NCI-H1417 treated with DMSO at 0.1 percent for 48 hours (cell line): ENCODE measurements around the gene SYS1.
A peak's percentile ranks its signal among the peaks of the same experiment; 100 is the strongest.
"Not testable (repeated sequence)": the region's sequence is repeated elsewhere in the genome, so short reads cannot be mapped to it uniquely, and the experiment has no call there.

ENCODE experiments used
- DNase-seq: peaks from one replicate; lab custom pipeline; 2025; lab: John Stamatoyannopoulos, UW

SYS1 gene

DNA sequence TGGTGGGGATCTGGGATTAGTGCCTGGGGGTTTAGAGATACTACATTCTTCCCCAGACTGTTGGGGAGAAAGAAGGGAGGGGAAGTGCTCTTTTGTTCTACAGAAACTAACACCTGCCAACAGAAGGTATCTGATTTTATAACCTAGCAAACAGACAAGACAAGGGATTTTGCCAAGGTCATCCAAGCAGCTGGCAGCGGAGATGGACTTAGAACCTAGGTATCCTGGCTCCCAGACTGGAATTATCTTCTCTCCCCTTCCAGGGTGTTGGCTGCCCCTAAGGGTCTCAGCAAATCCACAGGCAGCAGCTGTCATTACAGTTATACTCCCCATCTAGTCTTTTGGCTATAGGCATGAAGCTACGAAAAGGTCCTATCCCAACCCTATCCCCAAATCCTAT lies 23.2 kb upstream of the SYS1 start:
- no peak for DNase-seq

DNA sequence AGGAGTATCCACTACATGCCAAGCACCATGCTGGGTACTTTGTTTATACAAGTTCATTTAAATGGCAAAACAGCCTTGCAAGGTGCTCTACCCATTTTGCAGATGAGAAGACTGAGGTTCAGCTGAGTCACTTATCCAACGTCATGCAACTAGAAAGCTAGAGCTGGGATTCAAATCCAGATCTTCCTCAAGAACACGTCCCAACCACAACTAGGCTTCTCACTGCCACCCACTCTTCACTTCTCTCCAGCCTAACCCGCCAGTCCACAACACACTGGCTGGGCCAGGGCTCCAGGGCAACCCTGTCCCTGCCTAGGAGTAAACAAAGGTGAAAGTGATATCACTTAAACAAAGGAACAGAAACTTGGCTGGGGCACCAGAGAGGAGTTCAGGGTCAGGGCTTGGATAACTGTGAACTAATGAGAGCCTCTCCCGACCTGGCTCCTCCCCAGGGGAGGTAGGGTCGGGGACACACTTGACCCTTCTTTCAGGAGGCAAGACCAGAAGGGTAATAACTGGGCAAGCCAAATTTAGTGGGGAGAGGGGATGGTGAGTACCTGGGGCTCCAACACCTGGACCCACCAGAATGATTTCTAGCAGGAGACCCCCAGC lies 22.6 kb upstream of the SYS1 start:
- no peak for DNase-seq

- no peak for DNase-seq
Measured at GRCh38 chr20:45340951-45341350, 22.0 kb upstream of the SYS1 start.

GRCh38 chr20:45341579-45341938 lies 21.4 kb upstream of the SYS1 start:
- no peak for DNase-seq

DNA sequence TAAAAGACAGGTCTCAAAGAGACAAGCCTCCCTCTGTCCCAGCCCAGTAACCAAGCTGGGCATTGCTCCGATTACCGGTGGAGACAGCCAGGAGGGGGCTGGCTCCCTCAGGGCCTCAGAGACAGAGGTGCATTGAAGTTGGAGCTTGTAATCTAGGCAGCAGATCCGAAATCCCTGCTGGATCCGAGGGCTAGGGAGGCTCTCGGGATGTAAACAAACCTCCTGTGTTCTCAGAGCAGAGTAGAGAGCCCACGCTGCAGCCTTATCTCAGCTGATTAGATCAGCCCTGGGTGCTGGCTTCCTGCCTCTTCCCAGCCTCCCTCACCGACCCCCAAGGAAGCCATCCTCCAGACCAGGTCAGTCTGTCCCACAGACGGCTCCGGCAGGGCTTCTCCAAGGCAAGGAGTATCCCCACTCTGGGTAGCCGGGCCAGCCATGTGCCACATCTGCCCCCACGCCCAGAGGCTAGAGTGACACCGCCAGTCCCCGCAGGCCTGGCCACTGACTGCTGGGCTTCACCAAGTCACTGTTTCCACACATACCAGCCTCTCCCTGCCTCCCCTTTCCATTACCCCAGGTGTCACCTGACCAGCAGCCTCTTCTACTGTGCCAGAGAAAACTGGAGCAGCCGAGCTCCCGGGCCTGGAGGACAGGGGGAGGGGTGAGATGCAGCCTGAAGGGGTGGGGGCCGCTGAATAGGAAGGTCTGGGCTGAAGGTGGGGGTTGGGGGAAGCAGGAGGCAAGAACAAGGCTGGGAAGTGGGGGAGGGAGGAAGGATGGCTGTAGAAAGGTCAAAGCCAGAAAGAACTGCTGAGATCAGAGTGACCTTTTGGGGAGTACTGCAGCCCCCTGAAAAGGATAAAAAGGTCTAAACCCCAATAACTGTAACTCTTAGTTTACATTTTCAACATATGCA lies 20.8 kb upstream of the SYS1 start:
- DNase-seq = no peak

DNA sequence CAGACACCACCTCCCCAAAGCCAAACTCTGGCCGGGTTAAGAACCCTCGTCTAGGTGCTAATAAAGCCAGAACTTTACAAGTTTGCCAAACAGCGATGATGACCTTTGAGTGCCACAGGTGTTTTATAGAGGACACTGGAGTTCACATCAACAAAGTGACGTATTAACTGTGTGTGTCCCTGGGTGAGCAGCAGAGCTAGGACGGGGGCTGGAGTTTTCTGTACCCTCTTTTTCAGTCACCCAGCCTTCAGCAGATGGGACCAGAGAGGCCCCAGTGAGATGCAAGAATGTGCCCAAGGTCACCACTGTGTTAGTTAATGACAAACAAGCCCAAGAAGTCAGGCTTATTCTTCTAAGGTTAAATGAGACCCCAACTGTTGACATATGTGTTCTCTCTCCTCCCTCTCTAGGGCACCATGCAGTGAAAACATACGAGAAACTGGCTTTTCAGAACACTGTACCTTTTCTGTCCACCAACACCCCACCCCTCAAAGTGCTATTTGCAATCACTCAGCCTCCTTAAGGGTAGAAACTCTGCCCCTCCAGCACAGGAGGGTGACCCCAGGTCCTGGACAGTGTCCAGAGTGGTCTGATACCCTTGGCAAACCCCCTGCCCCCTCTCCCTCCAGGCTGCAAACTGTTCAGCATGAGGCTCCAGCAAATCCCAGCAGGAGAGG lies 20.0 kb upstream of the SYS1 start:
- DNase-seq = no peak

DNA sequence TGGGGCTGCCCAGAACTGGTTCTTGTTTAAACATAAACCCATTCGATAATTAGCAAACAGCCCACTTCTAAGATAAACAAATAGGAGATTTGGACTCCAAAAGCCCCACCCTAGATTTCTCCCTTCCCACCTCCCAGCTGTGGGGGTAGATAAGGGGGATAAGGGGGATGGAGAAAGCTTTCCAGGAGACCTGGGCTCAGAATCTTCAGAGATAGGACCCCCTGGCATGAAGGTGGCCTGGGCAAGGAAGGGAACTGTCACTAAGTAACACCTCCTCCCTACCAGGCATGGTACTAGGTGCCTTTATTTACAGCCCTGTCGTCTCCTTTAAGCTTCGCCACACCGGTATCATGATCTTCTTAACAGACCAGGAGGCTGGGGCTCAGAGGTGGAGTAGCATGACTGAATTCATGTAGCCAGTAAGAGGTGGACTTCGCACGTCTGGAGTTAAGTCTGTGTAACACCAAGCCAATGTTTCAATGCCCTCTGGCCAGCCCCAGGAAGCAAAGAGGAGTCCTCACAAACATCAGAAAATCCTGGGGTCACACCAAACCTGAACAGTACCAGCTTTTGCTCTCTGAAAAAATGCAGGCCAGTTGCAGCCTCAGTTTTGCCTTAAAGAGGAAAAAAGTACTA lies 19.3 kb upstream of the SYS1 start:
- DNase-seq = peak; percentile 72

- no peak for DNase-seq
Measured at GRCh38 chr20:45344168-45344860, 18.6 kb upstream of the SYS1 start.

- no peak for DNase-seq
Measured at GRCh38 chr20:45345104-45345936, 17.6 kb upstream of the SYS1 start.

- no peak for DNase-seq
Measured at GRCh38 chr20:45346291-45346718, 16.7 kb upstream of the SYS1 start.

DNA sequence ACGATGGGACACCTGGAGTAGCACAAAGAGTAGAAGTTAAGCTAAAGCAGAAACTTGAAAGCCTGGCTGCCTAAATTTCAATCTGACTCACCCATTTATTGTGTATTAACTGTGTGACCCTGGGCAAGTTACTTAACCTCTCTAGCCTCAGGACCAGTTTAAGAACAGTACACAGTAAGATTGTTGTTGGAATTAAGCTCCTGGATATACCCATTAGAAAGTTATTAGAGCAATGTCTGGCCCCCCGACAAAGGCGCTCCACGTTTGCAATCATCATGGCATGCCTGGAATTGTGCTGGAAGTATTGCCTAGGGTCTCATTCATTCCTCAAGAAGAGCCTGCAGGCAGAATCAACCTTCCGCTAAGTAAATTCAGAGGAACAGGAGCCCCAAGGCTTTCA lies 16.1 kb upstream of the SYS1 start:
- DNase-seq = no peak

- DNase-seq = no peak
Measured at GRCh38 chr20:45347297-45347935, 15.5 kb upstream of the SYS1 start.

- DNase-seq = no peak
Measured at GRCh38 chr20:45347936-45348778, 14.8 kb upstream of the SYS1 start, which contains the start of gene SDC4. TSS of gene SDC4 (minus strand) at chr20:45348424. CDS start at chr20:45348384, 40 bp downstream.

- no peak for DNase-seq
Measured at GRCh38 chr20:45350217-45350616, 12.7 kb upstream of the SYS1 start.

- not testable (repeated sequence) for DNase-seq
Measured at GRCh38 chr20:45350795-45351194, 12.2 kb upstream of the SYS1 start.

DNA sequence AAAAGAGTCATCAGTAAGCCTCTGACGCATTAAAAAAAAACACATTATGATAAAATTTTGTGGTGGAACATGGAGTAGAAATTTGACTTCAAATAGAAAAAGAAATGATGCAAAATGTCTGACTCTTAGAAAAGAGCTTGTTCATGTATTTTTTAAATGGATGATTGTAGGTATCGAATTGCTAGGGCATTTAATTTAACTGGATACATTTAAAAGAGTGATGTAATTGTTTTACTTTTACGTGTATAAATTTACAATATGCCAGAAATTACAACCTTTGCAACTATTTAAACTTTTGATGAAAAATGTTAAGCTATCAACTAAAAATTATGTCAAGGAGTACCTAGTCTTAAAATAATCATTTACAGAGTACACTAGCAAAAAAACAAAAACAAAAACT lies 10.2 kb upstream of the SYS1 start:
- DNase-seq = no peak

DNA sequence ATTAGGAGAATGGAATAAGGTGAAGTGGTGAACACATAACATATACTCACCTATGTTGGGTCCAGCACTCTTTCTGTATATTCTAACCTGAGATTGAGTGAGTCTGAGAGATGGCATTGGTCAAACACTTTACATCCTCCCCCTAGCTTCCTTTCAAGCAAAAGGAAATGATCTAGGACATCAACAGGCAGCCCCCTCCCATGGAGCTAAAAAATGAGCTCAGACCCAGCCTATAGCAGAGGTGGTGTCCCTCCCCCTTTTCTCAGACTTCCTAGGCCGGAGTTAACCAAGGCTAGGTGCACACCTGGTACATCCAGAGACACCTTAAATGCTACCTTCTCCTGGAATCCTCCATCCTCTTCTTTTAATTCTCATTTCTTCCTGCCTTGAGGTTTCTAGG lies 9.2 kb upstream of the SYS1 start:
- DNase-seq = no peak

- DNase-seq = no peak
Measured at GRCh38 chr20:45354423-45355208, 8.3 kb upstream of the SYS1 start.
